Measurements from ENCODE around the gene PIGN. TPM values are rescaled to one million over a fixed set of nuclear protein-coding genes. Genes with fewer than 3 reads are reported as not detected.
"Not testable (repeated sequence)": the region's sequence is repeated elsewhere in the genome, so short reads cannot be mapped to it uniquely, and the experiment has no call there.

Gene PIGN
- total RNA-seq, 1 experiment from 2014 or later, result 18.5 TPM

DNA sequence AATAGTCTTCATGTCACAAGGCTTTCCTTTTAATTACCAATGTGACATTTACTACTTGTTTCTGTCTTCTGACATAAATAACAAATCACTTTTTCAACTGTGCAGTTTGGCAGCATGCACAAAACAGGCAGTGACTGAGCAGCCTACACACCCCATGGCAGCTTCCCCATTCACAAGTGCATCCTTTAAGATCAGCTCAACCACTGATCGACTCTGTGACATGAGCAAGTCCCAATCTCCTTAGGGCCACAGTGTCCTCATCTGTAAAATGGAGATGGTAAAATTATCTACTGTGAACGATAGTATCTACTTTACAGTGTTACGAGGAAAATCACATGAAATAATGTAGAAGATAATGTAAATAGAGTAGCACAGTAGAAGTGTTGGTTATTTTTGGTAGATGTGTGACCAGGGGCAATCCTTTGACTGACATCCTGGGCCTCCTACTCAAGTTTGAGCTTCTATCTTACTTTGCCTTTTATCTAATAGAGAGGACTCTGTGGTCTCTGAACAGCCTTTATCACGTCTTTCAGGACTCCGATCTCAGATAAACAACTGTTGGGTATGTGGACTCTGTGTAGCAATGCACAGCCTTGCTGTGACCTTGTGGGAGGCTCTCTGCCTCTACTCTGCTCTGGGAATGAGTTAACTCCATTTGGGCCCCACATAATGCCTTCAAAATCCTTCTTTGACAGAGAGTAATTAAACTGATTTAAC is 120.6 kb downstream of the PIGN start:
- no peak for DNase-seq (ENCODE audit: low spot score)

DNA sequence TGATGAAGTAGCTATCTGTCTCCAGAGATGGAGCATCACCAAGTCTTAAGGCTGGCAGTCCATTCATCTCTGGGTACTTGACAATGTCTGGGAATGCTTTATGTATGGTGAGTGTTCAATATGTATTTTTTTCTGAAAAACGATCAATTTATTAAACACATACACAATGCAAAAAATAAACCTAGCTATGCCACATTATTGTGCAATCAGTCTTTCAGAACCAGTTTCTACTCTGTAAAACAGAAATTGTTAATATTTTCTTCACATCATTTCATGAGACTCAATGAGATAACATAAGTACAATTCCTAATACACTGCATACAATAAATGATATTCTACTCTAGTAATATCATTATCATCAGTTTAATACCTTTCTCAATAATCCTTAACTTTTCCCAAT is 122.5 kb downstream of the PIGN start:
- no peak for DNase-seq (ENCODE audit: low spot score)

DNA sequence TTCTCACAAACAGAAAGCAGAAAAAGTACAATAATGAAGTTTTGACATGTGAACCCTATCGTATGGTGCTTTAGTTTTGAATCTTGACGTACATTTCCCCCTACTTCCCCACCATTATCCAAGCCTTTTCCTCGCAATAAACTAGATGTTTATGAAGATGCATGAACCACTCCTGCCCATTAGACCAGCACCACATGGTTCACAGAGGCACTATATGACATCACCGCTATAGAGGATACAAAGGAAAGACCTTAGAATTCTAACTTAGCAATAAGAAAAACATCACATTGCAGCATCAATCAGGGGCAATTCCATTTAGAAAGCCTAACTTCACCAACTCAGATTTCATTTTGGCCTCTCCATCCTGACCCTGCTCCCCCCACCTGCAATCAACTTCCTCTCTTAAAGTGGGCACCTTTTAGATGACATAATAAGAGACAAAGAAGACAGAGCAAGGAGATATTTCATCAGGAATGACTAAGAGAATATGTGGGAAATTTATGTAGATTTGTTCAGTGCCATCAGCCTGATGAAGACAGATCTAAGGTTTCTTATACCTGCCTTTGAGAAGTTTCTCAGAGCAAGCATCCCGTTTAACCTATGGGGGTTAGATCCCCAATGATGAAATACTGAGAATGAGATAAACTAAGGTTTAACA is 124.9 kb downstream of the PIGN start:
- no peak for DNase-seq (ENCODE audit: low spot score)

DNA sequence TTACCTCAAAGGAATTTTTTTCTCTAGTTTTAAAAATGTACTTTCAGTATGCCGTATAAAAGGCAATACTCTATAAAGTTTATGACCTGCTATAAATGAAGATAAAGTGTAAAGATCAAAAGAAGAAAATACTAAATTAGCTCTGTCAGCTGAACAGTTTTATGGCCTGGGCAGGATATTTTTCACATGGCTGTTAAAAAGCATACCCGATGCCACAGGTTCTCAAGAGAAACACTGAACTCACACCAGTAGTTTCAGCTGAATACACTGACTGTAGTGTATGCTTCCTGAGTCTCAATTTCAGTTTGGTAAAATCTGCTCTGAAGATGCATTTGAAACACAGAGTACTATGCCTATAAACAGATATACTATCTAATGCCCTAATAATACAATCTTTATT is 126.0 kb downstream of the PIGN start:
- DNase-seq (ENCODE audit: low spot score), result no peak

DNA sequence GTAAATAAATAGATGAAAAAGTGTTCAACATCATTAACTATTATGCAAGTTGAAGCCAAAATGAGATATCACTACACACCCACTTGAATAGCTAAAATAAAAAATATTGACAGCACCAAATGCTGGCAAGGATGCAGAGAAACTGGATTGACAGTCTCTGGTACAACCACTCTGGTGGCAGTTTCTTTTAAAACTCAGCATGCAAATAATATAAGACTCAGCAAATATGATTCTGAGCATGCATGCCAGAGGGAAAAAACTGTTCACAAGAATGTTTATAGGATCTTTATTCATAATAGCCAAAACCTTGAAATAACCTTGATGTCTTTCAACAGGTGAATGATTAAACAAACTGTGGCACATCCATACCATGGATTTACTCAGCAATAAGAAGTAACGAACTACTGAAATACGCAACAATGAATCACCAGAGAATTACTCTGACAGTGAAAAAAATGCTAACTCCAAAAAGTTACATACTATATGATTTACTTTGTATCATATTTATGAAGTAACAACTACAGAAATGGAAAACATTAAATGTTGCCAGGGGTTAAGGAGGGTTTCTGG is 131.8 kb downstream of the PIGN start:
- no peak for DNase-seq (ENCODE audit: low spot score)

DNA sequence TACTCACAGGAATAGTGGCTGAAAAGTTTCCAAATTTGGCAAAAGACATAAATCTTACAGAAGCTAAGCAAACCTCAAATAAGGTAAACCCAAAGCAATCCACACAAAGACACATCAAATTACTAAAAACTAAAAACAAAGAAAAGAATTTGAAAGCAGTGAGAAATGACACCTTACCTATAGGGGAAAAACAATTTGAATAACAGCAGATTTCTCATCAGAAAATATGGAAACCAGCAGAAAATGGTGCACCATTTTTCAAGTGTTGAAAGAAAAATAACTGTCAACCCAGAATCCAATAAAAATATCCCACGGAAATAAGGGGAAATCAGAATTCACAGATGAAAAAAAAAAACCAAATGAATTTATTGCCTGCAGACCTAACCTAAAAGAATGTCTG is 138.6 kb downstream of the PIGN start:
- DNase-seq (ENCODE audit: low spot score), result no peak

DNA sequence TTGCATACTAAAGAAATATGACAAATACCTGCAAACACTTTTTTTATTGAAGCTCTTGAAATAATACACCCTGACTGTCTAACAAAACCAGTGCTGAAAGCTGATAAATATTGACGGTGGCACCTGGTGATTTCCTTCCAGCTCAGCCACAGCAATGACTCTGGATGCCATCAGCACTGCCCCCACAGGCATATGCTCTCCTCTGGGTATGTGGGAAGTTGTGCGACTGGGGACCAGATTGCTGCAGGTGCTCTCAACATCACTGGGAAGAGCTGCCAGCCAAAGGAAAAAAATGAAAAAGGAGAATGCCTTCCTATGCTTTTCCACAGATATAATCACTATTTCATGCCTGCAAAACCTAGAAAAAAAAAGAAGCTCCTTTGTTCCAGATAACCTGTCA is 141.5 kb downstream of the PIGN start:
- DNase-seq (ENCODE audit: low spot score), result no peak

DNA sequence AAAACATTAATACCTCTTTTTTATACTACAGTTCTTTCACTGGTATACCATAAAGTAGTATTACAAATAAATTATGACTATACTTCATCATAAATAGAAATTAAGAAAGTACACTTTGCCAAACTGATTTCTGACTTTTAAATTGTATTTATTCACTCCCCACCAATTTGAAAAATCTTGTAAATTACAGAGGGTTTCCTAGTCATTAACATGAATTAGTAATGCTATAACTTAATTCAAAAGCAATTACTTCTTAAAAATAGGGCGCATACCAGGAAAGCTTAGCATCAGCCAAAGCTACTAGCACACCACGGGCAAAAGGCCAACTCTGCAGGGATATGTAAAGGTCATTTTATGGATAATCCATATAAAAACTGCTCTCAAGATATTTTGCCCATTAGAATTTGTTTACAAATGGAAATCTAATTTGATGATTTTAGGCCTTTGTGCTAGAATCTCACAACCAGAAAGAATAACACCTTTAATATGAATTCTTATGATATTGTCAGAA is 142.3 kb downstream of the PIGN start:
- DNase-seq (ENCODE audit: low spot score), result no peak

DNA sequence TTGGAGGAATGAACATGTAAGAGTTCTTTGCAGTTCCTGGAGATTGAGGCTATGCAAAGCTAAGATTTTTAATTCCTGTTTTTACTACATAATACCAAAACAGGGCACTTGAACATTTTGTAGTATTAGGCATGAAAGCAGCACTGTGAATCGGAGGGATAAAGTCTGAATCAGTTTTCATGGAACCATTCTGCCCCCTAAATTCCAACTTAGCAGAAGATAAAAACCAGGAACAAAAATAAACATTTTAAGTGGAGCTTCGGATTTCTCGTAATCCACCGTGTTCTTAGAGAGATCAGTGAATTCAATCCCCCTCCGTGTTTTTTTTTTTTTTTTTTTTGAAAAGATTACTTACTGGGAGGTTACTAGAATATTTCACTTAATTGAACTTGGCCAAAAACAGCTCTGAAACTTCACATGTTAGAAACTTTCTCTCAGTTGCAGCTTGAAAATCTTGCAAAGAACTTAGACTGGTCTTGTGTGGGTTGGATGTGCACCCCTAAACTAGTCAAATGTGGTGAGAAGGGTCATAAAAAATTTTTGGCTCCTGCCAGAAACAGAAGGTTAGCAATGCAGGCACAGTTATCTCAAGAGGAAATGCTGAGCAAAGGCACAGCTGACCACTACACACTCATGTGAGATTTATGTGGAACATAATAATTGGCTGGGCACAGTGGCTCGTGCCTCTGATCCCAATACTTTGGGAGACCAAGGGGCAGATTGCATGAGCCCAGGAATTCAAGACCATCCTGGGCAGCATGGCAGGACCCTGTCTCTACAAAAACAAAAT is 148.7 kb downstream of the PIGN start:
- DNase-seq (ENCODE audit: low spot score), result no peak

DNA sequence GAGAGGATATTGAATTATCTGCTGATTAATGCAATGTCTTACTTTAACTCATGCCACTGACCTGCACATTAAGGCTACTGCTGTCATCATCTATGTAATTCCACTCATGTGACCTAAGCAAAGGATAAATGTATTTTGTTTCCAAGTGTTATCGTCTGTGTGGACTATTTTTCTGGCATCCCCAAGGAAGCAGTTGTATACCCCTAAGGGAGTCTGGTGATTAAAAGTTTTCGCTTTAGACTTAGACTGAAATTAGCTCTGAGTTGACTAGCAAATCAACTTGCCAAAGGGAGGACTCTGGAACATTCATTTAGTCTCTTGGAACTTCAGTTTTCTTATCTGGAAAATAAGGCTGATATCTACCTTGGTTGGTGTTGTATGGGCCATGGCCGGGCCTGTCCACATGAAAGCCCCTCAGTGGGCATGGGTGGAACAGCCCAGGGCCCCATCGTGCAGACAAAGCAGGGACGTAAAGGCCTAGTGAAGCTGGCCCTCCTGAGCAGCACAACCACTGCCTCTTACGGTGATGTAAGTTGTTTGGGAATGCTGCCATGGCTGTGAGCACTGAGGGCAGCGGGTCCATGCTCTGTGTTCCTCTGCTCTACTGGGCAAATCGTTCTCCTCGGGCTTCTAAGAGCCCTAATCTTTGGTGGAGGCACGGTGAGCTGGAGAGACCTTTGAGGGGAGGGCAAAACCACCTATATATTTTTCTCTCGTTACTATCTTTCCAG is 149.7 kb downstream of the PIGN start:
- DNase-seq (ENCODE audit: low spot score), result no peak

DNA sequence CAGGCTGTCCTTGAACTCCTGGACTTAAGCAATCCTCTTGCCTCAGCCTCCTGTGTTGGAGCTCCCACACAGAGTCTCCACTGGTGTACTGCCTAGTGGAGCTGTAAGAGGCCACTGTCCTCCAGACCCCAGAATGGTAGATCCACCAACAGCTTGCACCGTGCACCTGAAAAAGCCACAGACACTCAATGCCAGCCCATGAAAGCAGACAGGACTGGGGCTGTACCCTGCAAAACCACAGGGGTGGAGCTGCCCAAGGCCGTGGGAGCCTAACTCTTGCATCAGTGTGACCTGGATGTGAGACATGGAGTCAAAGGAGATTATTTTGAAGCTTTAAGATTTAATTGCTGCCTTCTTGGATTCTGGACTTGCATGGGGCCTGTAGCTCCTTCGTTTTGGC is 152.6 kb downstream of the PIGN start:
- DNase-seq (ENCODE audit: low spot score), result not testable (repeated sequence)

DNA sequence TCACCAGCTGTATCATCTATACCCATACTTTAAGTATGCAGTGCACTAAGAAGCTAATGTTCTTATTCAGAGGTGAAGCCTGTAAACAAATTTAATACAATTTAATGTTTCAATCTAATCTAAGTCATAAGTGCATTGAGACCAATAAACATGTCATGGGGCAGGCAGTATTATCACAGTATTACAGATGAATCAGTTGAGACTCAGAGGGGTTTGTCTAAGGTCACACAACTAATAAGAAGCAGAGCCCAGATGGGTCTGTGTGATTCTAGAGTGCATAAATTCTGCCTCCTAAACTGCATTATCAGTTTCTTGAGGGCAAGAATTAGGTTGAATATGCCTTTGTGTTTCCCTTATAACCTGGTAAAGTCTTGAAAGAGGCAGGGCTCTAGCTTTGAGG is 153.1 kb downstream of the PIGN start:
- no peak for DNase-seq (ENCODE audit: low spot score)

DNA sequence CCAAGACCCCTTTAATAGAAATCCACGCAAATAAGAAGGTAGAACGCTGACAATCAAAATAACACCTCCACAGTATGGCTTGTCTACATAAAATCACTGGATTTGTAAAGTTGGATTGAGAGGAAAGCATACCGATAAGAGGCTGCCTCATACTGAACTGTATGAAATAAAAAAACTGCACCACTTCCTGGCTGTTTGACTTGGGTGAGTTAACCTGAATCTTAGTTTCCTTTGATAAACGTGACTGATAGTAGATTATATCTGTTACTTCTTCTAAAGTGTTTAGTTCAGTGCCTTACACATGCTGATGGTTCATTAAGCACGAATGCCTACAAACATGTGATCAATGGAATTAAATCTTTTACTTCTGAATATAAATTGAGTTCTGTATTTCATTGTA is 153.6 kb downstream of the PIGN start:
- DNase-seq (ENCODE audit: low spot score), result no peak

DNA sequence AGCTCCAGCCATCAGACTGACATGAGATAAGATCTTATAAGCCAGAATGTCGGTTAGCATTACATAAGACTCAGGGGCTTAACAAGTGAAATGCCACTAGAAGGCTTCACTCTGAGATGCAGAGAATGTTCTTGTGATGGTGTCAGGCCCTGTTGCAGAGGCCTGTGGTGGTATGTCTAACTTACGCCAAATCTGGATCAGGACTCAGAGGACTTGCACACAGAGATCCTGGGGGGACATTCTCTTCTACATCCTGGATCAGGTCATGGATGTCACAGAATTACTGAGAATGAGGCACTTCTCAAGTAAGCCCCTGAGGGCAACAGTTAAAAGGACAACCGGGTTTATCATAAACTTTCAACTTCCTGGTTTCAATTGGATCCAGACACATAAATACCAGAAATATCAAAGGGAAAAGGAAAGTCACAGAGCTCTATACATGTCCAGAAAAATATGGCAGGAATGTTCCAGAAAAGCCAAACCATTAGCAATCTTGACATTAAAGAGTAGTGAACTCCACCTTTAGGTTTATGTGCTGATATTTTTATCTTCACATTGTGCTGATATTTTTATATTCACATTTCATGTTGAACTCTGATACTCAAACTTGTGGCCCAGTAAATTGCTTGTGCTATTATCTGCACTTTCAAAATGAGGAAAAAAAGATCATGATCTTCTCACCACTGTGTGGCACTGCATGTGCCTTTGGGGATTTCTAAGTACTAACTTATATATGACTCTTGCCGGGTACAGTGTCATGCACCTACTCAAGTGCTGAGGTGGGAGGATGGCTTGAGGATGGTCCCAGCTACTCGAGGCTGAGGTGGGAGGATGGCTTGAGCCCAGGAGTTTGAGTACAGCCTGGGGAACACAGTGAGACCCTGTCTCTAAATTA is 156.5 kb downstream of the PIGN start:
- DNase-seq (ENCODE audit: low spot score), result no peak

DNA sequence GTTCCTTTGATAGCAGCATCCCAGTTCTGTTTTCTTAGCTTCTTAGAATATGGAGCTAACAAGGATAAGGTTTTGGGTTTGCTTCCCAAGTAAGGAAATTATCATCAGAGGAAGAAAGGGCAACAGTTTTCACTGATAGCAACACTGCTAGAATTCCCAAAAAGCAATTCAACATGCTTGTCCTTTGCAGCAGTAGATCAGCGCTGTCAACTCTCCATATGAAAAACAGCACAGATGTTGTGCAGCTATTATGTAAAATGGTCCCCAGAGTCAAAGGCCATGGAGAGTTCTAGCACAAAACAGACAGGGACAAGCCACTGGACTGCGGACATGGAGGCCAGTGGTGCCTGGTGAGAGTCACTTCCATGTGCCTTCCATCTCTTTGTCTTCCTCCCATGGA is 158.1 kb downstream of the PIGN start:
- DNase-seq (ENCODE audit: low spot score), result no peak

DNA sequence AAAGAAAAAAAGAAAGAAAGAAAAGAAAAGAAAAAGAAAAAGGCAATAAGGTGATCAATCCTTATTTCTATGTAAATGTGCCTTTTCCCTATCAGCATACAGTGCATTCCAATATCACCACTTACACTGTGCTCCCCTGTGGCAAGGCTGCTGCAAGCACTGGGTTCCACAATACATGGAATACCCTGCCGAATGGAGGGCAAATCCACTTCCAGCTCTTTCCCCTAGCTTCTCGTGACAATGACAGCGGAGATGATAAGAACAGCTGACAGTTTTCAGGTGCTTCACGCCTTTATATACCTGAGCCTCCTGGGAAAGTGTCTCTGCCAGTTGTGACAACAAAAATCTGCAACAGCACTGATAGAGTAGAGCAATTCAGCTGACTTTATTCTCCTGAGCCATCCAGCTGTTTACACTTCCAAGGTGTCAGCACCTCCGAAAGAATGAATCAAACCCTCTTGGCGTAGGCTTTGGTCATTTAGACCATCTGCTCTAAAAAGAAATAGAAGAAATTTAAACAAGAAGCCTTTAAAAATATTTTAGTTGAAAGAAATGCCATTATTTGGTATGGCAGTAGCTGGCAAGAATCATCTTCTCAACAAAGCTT is 158.8 kb downstream of the PIGN start:
- no peak for DNase-seq (ENCODE audit: low spot score)

DNA sequence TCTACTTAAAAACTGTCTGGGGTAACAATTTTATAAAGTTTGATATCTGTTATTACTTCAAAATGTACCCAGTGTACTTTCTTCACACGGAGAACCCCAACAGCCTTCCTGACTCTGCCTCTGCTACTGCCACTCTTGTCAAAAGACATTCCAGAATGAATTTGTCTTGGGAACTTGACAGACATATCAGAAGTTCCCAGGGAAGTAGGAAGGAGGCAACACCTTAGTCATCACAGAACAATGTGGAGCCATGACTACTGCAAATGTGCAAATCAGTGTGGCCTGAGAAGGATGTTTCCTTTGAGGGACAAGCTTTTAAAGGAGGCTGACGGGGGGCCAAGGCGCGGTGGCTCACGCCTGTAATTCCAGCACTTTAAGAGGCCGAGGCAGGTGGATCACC is 160.3 kb downstream of the PIGN start:
- DNase-seq (ENCODE audit: low spot score), result no peak

DNA sequence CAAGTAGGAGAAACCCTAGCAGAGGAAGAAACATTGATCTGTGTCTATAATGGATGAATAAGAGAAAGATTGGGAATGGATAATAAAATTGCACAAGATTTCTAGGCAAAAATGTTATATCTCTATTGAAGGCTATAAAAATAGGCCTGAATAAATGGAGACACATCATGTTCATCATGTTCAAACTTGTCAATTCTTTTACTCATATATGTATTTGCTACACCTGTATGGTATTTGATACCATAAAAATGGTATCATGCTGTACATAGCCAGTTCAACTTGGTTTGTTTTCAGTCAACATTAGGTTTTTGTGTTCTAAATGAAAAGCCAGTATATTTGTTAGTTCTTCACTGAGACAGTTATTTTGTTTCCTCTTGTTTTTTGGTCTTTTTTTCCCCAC is 161.9 kb downstream of the PIGN start:
- no peak for DNase-seq (ENCODE audit: low spot score)

DNA sequence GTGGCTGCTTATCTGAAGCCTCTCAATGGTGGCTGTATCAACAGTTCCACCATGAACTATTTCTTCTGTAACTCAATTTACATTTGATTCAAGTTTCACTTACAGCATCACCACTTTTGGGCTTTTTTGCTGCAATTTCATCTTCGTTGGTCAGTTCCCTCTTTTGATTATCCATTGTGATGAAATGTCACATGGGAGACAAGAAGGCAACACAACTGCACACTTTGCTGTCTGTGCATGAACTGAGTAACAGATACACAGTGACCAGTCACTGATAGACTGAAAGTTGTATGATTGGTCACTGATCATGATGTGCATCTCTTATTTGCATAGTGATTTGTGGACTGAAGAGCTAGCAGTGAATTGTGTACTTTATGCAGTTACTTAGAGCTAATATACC is 163.3 kb downstream of the PIGN start:
- DNase-seq (ENCODE audit: low spot score), result no peak

DNA sequence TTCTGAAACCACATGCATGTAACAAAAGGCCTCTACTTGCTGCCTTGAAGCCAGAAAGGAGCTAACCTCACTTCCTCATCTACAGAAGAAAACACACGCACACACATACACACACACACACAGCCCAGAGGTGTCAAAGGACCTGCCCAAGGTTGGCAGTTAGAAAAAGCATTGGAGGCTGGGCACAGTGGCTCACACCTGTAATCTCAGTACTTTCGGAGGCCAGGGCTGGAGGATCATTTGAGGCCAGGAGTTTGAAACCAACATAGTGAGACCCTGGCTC is 168.2 kb downstream of the PIGN start:
- no peak for DNase-seq (ENCODE audit: low spot score)

All from HT-29 (cell line).